ENCODE data around the gene DDHD1. TPM values are rescaled to one million over a fixed set of nuclear protein-coding genes. Genes with fewer than 3 reads are reported as not detected.

Gene DDHD1
- total and polyA plus RNA-seq, 2 experiments from 2014 or later, result 11.2 to 28.9 TPM

DNA sequence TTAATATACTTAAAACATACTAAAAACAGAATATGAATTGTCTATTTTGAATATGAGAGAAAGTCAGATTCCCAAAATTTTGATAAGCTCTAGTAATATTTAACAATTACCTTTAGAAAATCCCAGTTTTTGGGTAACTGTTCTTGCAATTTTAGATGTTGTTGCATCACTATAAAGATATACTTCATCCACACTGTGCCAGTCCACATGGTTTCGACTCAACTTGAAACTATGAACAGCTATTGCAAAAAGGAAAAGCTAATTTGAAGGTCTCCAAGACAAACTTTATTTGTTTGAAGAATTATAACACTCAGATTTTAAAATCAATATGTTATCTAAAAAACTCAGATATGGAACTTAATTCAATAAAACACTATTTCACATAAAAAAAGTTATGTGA lies 59.9 kb downstream of the DDHD1 start:
- Histone ChIP-seq H3K36me3 (ENCODE audit: insufficient read depth) (no peaks in the 10 kb centered on the region), H3K4me2 (no peak overlapping the region), H4K20me1 (replicated peaks; ENCODE audit: insufficient read depth) (no peaks in the 10 kb centered on the region), H3K9me2 (ENCODE audit: insufficient read depth) (no peaks in the 10 kb centered on the region), H3F3A (replicated peaks; ENCODE audit: low read depth) (no peaks in the 10 kb centered on the region), H3K79me2 (replicated peaks; ENCODE audit: insufficient read depth) (no peaks in the 10 kb centered on the region), H3K27me3 (ENCODE audit: insufficient read depth) (no peaks in the 10 kb centered on the region), H2AFZ (no peak overlapping the region), H3K4me1 (ENCODE audit: insufficient read depth) (no peaks in the 10 kb centered on the region), H3K27ac (ENCODE audit: low read depth) (no peak overlapping the region), H3K4me3 (no peak overlapping the region)
- peaks cover 25% of the 10 kb centered on the region for H3K36me3 Mint-ChIP-seq (ENCODE audit: low read depth)
- no peak for ATAC-seq
- H3K4me3 Mint-ChIP-seq, result no peak overlapping the region
- peaks cover 3% of the 10 kb centered on the region for H3K27me3 Mint-ChIP-seq (ENCODE audit: insufficient read depth, low read depth, poor library complexity)
- TF ChIP-seq NANOG (IDR thresholded peaks at IDR 0.05; ENCODE audit: borderline replicate concordance), result no peak
- no peak for TF ChIP-seq JUNB (IDR thresholded peaks at IDR 0.05; ENCODE audit: unreplicated experiment)
- TF ChIP-seq, protein P1, sequence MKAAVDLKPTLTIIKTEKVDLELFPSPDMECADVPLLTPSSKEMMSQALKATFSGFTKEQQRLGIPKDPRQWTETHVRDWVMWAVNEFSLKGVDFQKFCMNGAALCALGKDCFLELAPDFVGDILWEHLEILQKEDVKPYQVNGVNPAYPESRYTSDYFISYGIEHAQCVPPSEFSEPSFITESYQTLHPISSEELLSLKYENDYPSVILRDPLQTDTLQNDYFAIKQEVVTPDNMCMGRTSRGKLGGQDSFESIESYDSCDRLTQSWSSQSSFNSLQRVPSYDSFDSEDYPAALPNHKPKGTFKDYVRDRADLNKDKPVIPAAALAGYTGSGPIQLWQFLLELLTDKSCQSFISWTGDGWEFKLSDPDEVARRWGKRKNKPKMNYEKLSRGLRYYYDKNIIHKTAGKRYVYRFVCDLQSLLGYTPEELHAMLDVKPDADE (IDR thresholded peaks at IDR 0.05), result no peak
- TF ChIP-seq ZNF331 (CRISPR knock-in tag; IDR thresholded peaks at IDR 0.05; ENCODE audit: low read depth), result no peak
- DNase-seq (ENCODE audit: low spot score), result no peak
- H3K9me3 Mint-ChIP-seq, result no peaks in the 10 kb centered on the region
- H3K4me1 Mint-ChIP-seq, result no peaks in the 10 kb centered on the region
- no peak overlapping the region for H3K27ac Mint-ChIP-seq

DNA sequence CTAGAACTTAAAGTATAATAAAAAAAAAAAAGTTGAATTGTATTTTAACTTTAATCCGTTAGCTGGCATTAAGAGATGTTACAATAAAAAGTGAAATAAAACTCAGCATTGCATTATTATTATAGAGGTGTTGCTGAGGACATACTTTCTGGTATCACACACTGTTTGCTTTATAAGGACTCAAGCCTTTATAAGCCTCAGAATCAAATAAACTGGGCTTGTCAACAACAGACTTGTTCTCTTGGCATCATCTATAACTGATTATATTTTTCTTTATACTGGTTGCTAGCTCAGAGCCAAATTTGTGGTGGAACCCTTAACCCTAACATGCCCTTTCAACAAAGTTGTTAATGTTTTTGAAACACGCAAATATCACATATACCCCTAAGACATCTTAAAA lies 62.3 kb downstream of the DDHD1 start:
- Histone ChIP-seq H3K27ac (ENCODE audit: low read depth) (no peak overlapping the region), H3K4me3 (no peak overlapping the region), H3K4me1 (ENCODE audit: insufficient read depth) (no peaks in the 10 kb centered on the region), H3K79me2 (replicated peaks; ENCODE audit: insufficient read depth) (no peaks in the 10 kb centered on the region), H4K20me1 (replicated peaks; ENCODE audit: insufficient read depth) (no peaks in the 10 kb centered on the region; the same call in 1 of the 2 replicates), H2AFZ (no peak overlapping the region), H3K4me2 (no peak overlapping the region), H3K9me2 (ENCODE audit: insufficient read depth) (no peaks in the 10 kb centered on the region), H3K36me3 (ENCODE audit: insufficient read depth) (no peaks in the 10 kb centered on the region), H3F3A (replicated peaks; ENCODE audit: low read depth) (no peaks in the 10 kb centered on the region), H3K27me3 (ENCODE audit: insufficient read depth) (no peaks in the 10 kb centered on the region)
- H3K4me1 Mint-ChIP-seq, result no peaks in the 10 kb centered on the region
- peaks cover 29% of the 10 kb centered on the region for H3K36me3 Mint-ChIP-seq (ENCODE audit: low read depth)
- no peak overlapping the region for H3K27ac Mint-ChIP-seq
- peaks cover 3% of the 10 kb centered on the region for H3K27me3 Mint-ChIP-seq (ENCODE audit: insufficient read depth, low read depth, poor library complexity)
- ATAC-seq (no peak), DNase-seq (ENCODE audit: low spot score) (no peak)
- no peak overlapping the region for H3K4me3 Mint-ChIP-seq
- H3K9me3 Mint-ChIP-seq, result no peaks in the 10 kb centered on the region
- TF ChIP-seq NANOG (IDR thresholded peaks at IDR 0.05; ENCODE audit: borderline replicate concordance) (no peak), CREB1 (CRISPR knock-in tag; IDR thresholded peaks at IDR 0.05; ENCODE audit: low read depth) (no peak), ZNF331 (CRISPR knock-in tag; IDR thresholded peaks at IDR 0.05; ENCODE audit: low read depth) (no peak), EZH2phosphoT487 (IDR thresholded peaks at IDR 0.05; ENCODE audit: unreplicated experiment) (no peak), EZH2 (IDR thresholded peaks at IDR 0.05; ENCODE audit: low read depth, unreplicated experiment) (no peak), ZNF114 (CRISPR knock-in tag; IDR thresholded peaks at IDR 0.05) (no peak), STAT1 (IDR thresholded peaks at IDR 0.05; ENCODE audit: unreplicated experiment) (no peak)
- TF ChIP-seq, protein P2, sequence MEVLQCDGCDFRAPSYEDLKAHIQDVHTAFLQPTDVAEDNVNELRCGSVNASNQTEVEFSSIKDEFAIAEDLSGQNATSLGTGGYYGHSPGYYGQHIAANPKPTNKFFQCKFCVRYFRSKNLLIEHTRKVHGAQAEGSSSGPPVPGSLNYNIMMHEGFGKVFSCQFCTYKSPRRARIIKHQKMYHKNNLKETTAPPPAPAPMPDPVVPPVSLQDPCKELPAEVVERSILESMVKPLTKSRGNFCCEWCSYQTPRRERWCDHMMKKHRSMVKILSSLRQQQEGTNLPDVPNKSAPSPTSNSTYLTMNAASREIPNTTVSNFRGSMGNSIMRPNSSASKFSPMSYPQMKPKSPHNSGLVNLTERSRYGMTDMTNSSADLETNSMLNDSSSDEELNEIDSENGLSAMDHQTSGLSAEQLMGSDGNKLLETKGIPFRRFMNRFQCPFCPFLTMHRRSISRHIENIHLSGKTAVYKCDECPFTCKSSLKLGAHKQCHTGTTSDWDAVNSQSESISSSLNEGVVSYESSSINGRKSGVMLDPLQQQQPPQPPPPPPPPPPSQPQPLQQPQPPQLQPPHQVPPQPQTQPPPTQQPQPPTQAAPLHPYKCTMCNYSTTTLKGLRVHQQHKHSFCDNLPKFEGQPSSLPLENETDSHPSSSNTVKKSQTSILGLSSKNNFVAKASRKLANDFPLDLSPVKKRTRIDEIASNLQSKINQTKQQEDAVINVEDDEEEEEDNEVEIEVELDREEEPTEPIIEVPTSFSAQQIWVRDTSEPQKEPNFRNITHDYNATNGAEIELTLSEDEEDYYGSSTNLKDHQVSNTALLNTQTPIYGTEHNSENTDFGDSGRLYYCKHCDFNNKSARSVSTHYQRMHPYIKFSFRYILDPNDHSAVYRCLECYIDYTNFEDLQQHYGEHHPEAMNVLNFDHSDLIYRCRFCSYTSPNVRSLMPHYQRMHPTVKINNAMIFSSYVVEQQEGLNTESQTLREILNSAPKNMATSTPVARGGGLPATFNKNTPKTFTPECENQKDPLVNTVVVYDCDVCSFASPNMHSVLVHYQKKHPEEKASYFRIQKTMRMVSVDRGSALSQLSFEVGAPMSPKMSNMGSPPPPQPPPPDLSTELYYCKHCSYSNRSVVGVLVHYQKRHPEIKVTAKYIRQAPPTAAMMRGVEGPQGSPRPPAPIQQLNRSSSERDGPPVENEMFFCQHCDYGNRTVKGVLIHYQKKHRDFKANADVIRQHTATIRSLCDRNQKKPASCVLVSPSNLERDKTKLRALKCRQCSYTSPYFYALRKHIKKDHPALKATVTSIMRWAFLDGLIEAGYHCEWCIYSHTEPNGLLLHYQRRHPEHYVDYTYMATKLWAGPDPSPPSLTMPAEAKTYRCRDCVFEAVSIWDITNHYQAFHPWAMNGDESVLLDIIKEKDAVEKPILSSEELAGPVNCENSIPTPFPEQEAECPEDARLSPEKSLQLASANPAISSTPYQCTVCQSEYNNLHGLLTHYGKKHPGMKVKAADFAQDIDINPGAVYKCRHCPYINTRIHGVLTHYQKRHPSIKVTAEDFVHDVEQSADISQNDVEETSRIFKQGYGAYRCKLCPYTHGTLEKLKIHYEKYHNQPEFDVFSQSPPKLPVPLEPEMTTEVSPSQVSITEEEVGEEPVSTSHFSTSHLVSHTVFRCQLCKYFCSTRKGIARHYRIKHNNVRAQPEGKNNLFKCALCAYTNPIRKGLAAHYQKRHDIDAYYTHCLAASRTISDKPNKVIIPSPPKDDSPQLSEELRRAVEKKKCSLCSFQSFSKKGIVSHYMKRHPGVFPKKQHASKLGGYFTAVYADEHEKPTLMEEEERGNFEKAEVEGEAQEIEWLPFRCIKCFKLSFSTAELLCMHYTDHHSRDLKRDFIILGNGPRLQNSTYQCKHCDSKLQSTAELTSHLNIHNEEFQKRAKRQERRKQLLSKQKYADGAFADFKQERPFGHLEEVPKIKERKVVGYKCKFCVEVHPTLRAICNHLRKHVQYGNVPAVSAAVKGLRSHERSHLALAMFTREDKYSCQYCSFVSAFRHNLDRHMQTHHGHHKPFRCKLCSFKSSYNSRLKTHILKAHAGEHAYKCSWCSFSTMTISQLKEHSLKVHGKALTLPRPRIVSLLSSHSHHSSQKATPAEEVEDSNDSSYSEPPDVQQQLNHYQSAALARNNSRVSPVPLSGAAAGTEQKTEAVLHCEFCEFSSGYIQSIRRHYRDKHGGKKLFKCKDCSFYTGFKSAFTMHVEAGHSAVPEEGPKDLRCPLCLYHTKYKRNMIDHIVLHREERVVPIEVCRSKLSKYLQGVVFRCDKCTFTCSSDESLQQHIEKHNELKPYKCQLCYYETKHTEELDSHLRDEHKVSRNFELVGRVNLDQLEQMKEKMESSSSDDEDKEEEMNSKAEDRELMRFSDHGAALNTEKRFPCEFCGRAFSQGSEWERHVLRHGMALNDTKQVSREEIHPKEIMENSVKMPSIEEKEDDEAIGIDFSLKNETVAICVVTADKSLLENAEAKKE (CRISPR knock-in tag; IDR thresholded peaks at IDR 0.05), result no peak
- TF ChIP-seq, protein P3, sequence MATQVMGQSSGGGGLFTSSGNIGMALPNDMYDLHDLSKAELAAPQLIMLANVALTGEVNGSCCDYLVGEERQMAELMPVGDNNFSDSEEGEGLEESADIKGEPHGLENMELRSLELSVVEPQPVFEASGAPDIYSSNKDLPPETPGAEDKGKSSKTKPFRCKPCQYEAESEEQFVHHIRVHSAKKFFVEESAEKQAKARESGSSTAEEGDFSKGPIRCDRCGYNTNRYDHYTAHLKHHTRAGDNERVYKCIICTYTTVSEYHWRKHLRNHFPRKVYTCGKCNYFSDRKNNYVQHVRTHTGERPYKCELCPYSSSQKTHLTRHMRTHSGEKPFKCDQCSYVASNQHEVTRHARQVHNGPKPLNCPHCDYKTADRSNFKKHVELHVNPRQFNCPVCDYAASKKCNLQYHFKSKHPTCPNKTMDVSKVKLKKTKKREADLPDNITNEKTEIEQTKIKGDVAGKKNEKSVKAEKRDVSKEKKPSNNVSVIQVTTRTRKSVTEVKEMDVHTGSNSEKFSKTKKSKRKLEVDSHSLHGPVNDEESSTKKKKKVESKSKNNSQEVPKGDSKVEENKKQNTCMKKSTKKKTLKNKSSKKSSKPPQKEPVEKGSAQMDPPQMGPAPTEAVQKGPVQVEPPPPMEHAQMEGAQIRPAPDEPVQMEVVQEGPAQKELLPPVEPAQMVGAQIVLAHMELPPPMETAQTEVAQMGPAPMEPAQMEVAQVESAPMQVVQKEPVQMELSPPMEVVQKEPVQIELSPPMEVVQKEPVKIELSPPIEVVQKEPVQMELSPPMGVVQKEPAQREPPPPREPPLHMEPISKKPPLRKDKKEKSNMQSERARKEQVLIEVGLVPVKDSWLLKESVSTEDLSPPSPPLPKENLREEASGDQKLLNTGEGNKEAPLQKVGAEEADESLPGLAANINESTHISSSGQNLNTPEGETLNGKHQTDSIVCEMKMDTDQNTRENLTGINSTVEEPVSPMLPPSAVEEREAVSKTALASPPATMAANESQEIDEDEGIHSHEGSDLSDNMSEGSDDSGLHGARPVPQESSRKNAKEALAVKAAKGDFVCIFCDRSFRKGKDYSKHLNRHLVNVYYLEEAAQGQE (IDR thresholded peaks at IDR 0.05; ENCODE audit: unreplicated experiment), result no peak

All from GM23338 (cell line).